ENCODE data around the gene CCDC167. TPM values are rescaled to one million over a fixed set of nuclear protein-coding genes. Genes with fewer than 3 reads are reported as not detected.
"Not testable (repeated sequence)": the region's sequence is repeated elsewhere in the genome, so short reads cannot be mapped to it uniquely, and the experiment has no call there.

Gene CCDC167
- polyA plus RNA-seq, 3 donors = 24.8 to 32.6 (median 31.1) TPM

DNA sequence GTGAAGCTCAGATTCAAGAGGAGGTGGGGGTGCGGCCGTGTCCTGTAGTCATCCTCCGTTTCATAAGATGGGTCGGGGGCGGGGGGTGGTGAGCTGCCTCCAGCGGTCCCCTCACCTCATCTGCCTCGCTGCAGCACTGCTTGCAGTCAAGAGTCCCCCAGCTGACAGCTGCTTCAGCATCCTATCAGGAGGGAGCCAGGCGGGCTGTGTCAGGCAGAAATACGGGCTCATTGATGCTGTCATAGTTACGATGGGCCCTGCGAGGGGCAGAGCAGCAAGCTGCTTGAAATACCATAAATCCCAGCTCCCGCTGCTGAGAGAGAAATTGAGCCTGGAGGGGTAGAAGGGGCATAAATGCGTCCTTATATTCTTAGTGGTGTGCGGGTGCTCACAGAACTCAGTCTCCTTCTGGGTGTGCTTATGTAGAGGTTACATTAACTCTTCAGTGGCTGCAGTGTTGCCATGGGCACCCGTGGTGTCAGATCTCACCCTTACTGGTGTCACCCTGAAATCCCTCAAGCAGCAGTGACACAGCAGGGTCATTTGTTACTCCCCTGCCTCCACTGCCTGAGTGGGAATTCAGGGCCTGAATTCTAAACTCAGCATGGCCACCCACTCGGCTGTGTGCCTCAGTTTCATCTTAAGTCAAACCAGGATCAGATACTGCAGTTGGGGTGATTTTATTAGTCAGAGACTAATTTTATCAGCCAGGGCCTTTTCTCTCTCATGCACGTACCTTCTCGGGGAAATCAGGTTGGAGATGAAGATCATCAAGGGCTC is 21.8 kb downstream of the CCDC167 start:
- DNase-seq (ENCODE audit: low read depth in 3 of 3, low spot score in 2 of 3) = no peak

- DNase-seq (ENCODE audit: low read depth in 3 of 3, low spot score in 2 of 3) = no peak
These were observed 22.5 kb downstream of the CCDC167 start for GRCh38 chr6:37477191-37477590.

DNA sequence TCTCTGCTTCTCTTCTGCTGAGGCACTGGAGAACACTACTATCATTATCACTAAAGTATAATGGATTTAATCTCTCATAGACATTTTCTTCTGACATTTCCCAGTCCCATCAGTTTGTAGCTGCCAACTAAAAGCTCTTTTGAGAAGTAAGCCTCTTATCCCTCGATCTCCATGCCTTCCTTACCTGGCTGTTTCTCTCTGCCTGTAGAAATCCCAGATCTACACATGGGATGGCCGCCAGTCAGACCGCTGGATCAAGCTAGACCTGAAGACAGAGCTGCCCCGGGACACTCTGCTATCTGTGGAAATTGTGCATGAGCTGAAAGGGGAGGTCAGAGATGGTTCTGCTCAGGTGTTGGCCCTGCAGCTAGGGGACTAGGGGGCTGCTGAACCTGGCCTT is 25.4 kb downstream of the CCDC167 start:
- DNase-seq (ENCODE audit: low read depth in 3 of 3, low spot score in 2 of 3) = no peak

DNA sequence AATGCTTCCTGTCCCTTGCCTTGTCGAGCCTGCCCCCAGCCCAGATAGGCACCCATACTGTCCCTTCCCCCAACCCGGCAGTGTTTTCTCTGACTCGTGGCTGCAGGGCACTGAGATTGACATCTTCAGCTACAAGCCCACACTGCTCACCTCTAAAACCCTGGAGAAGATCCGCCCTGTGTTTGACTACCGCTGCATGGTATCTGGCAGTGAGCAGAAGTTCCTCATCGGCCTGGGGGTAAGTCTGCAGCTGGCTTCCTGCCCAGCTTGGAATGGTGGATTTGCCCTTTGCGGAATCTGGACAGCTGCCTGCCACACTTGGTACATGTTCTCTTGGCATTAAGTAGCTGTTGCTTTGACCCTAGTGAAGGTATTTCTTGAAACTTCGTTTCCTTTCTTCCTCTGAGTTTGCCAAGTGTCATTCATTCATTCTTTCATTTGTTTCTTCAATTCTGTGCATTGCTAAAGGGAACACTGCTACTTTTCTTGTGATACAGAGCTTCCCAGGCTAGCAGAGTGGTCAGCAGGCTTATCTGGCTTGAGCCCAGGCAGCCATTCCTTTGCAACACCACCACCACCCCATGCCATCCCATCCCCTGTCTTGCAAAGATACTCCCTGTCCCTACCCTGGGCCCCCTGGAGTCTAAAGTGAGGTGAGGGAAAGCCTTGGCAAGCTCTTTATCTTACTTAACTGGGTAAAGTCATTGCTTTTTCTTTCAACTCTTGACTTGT is 26.2 kb downstream of the CCDC167 start:
- DNase-seq (ENCODE audit: low read depth in 3 of 3, low spot score in 2 of 3) = no peak

DNA sequence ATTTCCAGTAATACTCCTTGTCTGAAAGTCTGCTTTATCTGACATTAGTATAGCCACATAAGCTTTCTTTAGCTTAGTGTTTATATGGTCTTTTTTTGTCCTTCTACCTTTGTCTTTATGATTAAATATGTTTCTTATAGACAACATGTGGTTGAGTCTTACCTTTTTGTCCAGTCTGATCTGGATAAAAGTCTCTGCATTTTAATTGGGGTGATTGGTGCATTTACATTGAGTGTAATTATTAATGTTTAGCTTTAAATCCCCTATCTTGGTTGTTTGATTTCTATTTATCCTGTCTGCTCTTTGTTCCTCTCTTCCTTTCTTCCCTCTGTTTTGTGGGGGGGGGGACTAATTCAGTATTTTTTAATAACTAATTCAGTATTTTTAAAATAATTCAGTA is 32.0 kb downstream of the CCDC167 start:
- no peak for DNase-seq (ENCODE audit: low read depth in 3 of 3, low spot score in 2 of 3)

DNA sequence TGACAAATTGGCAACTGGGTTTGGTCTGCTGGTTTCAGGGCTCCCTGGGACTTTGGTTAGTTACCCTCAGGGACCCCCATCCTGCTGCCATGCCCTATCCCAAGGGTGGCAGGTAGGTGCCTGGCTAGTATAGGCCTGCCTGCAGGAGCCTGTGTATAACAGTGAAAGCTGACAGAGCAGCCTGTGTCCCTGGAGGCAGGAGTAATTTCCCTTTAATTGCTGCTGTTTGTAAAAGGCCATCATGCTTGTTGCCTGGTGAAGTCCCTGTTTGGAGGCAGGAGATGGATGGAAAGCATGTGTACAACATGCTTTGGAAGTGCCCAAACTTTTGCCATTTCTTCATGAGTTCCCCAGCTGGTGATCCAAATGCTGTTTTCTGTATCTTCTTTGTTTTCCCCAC is 36.6 kb downstream of the CCDC167 start:
- no peak for DNase-seq (ENCODE audit: low read depth in 3 of 3, low spot score in 2 of 3)

- no peak for DNase-seq (ENCODE audit: low read depth in 3 of 3, low spot score in 2 of 3)
These were observed 38.9 kb downstream of the CCDC167 start for GRCh38 chr6:37460805-37461204.

DNA sequence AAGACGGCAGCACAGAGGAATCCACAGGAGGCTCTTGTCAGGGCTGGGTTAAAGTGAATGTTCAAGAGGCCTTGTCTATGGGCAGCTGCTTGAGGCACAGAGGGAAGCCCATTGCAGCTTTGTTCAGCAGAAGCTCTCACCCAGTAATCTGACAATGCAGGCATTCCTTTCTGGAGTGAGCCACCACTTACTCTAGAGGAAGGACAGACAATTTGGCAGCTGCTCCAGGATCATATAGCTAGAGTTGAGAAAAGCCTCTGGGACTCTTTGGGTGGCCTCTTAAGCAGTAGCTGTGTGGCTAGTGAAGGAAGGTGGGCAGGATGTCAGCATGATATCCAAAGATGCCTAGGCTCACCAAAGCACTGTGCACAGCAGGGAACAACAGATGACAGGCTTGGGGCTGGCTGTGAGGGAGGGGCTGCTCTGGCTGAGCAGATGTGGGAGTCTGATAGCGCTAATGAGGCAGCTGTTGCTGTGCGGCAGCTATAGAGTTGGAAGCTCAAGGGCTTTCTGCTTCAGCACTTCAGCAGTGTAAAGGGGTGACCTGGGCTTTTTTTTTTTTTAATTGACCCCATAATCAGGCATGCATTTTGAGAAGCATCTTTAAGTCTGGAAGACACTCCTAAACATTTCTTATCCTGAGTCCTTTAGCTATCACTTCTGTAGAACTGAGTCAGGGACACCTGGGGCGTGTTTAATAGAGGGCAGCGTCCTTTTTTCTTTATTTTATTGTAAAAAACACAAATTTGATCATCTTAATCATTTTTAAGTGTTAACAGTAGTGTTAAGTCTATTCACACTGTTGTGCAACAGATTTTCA is 39.5 kb downstream of the CCDC167 start:
- no peak for DNase-seq (ENCODE audit: low read depth in 3 of 3, low spot score in 2 of 3)

GRCh38 chr6:37456816-37457560 is 42.7 kb downstream of the CCDC167 start:
- DNase-seq (ENCODE audit: low read depth in 3 of 3, low spot score in 2 of 3) = no peak

- DNase-seq (ENCODE audit: low read depth in 3 of 3, low spot score in 2 of 3) = no peak
These were observed 43.6 kb downstream of the CCDC167 start for GRCh38 chr6:37456126-37456525.

DNA sequence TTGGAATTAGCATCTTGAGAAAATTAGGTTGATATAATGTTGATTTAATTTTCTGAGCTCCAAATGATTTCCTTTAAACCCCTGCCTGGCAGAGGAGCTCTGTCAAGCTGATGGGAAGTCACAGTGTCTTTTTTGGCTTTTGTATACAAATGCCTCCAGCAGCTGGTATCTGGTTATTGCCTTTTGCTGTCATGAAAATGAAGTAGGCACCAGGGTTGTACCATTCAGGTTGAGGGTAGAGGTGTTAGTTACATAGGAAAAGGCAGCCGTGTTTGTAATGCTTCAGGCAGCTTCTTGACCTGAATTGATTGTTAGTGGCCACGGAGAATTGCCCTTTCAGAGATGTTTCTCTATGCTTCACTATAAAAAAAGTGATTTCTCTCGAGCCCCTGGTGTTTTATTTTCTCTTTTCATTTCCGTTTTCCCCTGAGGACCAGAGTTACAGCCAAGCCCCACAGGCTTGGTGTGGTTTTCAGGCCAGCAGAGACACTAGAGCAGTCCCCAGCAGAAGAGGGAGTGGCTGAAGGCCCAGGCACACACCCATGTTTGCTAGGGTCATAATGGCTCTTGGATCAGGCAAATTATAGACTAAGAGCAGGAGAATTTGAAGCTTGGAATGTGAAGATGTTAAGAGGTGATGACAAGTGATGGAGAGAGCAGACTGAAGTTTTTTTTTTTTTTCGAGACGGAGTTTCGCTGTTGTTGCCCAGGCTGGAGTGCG is 45.1 kb downstream of the CCDC167 start:
- no peak for DNase-seq (ENCODE audit: low read depth in 3 of 3, low spot score in 2 of 3)

DNA sequence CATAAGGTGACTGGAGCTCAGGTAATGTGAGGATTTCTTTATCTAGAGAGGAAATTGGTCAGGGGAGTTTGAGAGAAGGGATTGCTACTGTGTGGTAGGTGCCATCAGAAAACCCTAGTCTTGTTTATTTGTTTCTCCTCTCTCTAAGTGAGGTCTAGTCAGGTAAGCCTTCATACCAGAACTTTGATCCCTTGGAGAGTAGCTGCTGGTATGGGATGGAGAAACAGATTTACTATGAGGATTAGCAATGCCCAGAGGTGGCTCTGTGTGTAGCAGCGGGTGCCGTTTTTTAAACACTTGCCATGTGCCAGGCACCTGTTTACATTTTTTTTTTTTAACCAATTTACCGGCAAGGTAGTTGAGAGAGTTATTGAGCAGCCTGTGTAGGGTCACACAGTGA is 47.2 kb downstream of the CCDC167 start:
- no peak for DNase-seq (ENCODE audit: low read depth in 3 of 3, low spot score in 2 of 3)

DNA sequence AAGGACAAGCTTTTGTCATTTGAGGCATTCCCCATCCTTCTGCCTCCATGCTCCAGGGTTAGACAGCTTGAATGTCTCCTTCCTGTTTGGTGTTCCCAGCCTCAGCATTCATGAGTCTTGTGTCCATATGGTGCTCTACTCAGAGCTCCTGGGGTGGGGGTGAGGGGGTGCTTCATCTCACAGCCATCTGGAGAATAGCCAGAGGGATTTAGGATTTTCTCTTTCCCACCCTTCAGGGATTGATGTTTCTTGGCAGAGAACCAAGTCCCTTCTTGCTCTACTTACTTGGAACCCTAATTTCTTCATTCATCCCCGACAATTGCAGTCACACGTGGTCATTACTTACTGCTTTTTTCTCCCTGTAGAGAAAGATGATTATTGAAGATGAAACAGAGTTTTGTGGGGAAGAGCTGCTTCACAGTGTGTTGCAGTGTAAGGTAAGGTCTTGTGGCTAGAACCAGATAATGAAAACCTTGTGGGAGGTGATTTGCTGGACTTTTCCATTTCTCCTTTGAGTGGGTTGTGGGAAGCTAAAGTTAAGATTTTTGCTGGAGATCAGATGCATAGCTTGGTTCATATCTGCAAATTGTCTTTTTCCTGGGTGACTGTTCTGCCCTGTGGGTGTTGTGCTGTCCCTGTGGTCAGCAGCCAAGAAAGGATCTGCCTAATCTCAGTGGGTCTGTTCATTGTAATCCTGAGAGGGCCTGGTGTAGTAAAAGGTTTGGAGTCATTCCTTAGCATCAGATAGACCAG is 48.1 kb downstream of the CCDC167 start:
- DNase-seq (ENCODE audit: low read depth in 3 of 3, low spot score in 2 of 3) = no peak

- no peak for DNase-seq (ENCODE audit: low read depth in 3 of 3, low spot score in 2 of 3)
These were observed 49.7 kb downstream of the CCDC167 start for GRCh38 chr6:37449984-37450383.

GRCh38 chr6:37443216-37443542 is 56.5 kb downstream of the CCDC167 start:
- not testable (repeated sequence) for DNase-seq (ENCODE audit: low read depth in 3 of 3, low spot score in 2 of 3)

- no peak for DNase-seq (ENCODE audit: low read depth in 3 of 3, low spot score in 2 of 3)
These were observed 57.1 kb downstream of the CCDC167 start for GRCh38 chr6:37442416-37443215.

- DNase-seq (ENCODE audit: low read depth in 3 of 3, low spot score in 2 of 3) = no peak
These were observed 58.0 kb downstream of the CCDC167 start for GRCh38 chr6:37441651-37442050.

DNA sequence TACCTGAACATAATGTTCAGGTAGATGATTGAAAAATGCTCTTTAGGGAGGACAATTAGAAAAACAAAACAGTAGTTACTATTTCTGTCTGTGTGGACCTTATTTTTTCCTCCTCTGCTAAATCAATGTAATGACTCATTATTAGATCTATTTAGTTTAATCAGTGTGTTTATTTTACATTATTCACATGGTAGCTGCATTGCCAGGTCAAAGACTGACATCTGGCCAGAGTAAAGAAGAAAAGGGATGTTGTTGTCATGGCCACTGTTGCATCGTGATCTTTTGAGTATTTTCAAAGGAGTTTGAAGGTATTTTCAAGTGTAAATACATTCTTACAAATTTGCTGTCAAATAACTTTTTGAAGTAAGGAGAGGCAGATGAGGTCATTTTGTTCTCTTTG is 60.8 kb downstream of the CCDC167 start:
- no peak for DNase-seq (ENCODE audit: low read depth in 3 of 3, low spot score in 2 of 3)

GRCh38 chr6:37435816-37436215 is 63.9 kb downstream of the CCDC167 start:
- DNase-seq (ENCODE audit: low read depth in 3 of 3, low spot score in 2 of 3) = no peak
